ENCODE measurements around the gene PRMT2.
A peak's percentile ranks its signal among the peaks of the same experiment; 100 is the strongest.

The PRMT2 gene

DNA sequence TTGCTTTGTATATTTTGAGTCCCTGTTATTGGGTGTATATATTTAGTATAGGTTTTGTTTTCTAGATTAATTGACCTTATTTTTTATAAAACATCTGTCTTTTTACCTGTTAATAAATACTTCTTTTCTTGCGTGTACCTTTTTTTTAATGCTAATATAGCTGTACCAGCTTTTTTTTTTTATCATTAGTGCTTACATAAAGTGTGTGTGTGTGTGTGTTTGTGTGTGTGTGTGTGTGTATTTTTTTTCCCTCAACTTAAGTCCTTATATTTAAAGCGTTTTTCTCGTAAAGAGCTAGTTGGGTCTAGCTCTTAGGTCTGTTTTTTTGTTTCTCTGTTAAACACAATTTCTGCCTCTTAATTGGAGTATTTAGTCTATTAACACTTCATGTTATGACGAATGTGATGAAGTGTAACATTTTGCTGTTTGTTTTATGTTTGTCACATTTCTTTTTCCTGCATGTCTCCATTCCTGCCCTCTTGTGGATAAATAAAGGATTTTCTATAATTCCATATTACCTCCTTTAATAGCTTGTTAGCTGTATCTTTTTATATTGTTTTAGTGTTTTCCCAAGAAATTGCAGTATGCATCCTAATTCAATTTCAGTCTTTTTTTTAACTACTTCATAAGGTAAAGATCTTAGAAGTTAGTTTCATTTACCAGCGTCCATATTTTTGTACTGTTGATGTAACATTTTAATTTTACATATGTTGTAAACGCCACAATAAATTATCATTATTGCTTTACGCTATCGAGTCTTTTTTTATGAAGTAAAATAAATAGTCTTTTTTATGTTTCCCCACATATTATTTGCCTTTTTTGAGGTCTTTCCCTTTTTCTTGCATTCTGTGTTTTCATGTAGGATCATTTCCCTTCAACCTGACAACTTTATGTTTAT, 4.3 kb downstream of the PRMT2 start:
- WGBS (ENCODE audit: insufficient coverage) = no CpG with 5 or more reads among the region's 8 CpGs
- H3K4me3 ChIP-seq (ENCODE audit: control insufficient read depth in 1 of 7, extremely low read depth in 1 of 7, insufficient read depth in 4 of 7, low read depth in 2 of 7, low read length in 6 of 7) = no peak overlapping the region
- POLR2A ChIA-PET = interaction anchor here (0.6 kb wide), 1 partner anchor 17 kb away, joined by 3 read pairs; no protein-coding TSS in a partner anchor
- H3K27me3 ChIP-seq (replicated peaks in 2 of 5; ENCODE audit: control insufficient read depth in 4 of 5, insufficient read depth in 5 of 5, low read length in 4 of 5) = no peaks in the 10 kb centered on the region
- CTCF ChIA-PET = interaction anchor here (0.6 to 2.8 kb wide), 14 partner anchors 17 to 670 kb away, joined by 3 to 27 read pairs (median 3); no protein-coding TSS in a partner anchor
- H3K4me1 ChIP-seq (ENCODE audit: control extremely low read depth in 1 of 4, control insufficient read depth in 4 of 4, insufficient read depth in 4 of 4, low read length in 3 of 4) = peaks cover 12 to 39% (median 29%) of the 10 kb centered on the region in 4 experiments
- H3K9me3 ChIP-seq (ENCODE audit: control extremely low read depth in 1 of 5, control insufficient read depth in 4 of 5, insufficient read depth in 2 of 5, low read depth in 1 of 5, low read length in 4 of 5) = no peaks in the 10 kb centered on the region
- H3K27ac ChIP-seq (ENCODE audit: insufficient read depth in 1 of 2, low read depth in 1 of 2, low read length in 2 of 2, poor library complexity in 1 of 2, severe bottlenecking in 2 of 2) = no peak overlapping the region
- peaks cover 3 to 50% (median 38%) of the 10 kb centered on the region in 4 experiments for H3K36me3 ChIP-seq (ENCODE audit: control insufficient read depth in 4 of 4, insufficient read depth in 4 of 4, low read length in 3 of 4)
- DNase-seq = peak; percentile 57 to 76 (median 75)

DNA sequence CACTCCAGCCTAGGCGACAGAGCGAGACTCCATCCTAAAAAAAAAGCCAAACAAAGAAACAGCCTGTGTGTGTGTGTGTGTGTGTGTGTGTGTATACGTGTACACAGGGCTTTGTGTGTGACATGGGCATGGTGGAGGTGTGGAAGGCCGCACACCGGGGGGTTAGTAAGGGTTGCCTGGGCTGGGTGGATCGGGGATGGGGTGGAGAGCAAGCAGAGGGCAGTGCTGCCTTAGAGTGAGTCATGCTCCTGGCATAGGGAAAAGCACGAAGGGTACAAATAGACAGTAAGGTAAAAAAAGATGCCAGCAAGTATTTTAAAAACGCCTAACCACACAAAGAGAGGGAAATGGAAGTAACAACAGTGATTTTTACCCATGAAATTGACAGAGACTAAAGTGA, 6.2 kb downstream of the PRMT2 start:
- CTCF ChIA-PET = no interaction called here
- peaks cover 6 to 25% (median 19%) of the 10 kb centered on the region in 4 experiments for H3K4me1 ChIP-seq (ENCODE audit: control extremely low read depth in 1 of 4, control insufficient read depth in 4 of 4, insufficient read depth in 4 of 4, low read length in 3 of 4)
- peaks cover 3 to 68% (median 55%) of the 10 kb centered on the region in 4 experiments for H3K36me3 ChIP-seq (ENCODE audit: control insufficient read depth in 4 of 4, insufficient read depth in 4 of 4, low read length in 3 of 4)
- no peak overlapping the region for H3K27ac ChIP-seq (ENCODE audit: insufficient read depth in 1 of 2, low read depth in 1 of 2, low read length in 2 of 2, poor library complexity in 1 of 2, severe bottlenecking in 2 of 2)
- no peaks in the 10 kb centered on the region for H3K9me3 ChIP-seq (ENCODE audit: control extremely low read depth in 1 of 5, control insufficient read depth in 4 of 5, insufficient read depth in 2 of 5, low read depth in 1 of 5, low read length in 4 of 5)
- WGBS (ENCODE audit: insufficient coverage) = 99% methylated on average over 6 of the region's 8 CpGs
- no peak overlapping the region for H3K4me3 ChIP-seq (ENCODE audit: control insufficient read depth in 1 of 7, extremely low read depth in 1 of 7, insufficient read depth in 4 of 7, low read depth in 2 of 7, low read length in 6 of 7)
- no peaks in the 10 kb centered on the region for H3K27me3 ChIP-seq (replicated peaks in 2 of 5; ENCODE audit: control insufficient read depth in 4 of 5, insufficient read depth in 5 of 5, low read length in 4 of 5)
- DNase-seq = no peak
- POLR2A ChIA-PET = no interaction called here

DNA sequence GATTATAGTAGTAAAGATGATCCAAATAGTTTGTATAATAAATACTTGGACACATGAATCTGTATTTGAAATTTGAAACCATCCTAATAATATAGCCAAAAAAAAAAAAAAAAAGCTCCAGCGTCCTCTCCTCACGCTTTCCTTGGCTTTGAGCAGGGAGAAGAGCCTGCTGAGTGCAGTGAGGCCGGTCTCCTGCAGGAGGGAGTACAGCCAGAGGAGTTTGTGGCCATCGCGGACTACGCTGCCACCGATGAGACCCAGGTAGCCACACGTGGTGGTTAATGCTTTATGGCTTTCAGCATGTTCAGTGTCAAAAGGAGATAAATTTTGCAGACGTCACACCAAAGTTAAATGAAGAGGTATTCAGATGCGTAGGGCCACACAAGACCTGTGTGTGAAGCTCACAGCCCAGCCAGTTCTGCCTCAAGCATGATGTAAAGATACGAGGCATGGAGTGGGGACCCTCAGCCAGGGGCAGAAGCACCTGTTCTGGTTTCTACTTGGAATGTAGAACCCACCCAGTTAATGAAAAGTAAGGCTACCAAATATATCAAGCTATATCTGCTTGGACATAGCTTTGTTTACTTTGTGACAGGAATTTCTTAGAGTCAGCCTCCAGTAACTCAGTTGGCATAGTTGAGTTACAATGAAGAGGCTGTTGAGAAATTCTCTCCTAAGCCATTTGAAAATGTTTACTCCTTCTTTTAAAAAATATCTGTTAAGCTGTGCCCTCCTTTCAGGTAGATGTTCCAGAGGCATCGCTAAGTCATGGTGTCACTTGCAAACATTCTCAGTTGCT, 8.1 kb downstream of the PRMT2 start:
- Histone ChIP-seq H3K27ac (ENCODE audit: insufficient read depth in 1 of 2, low read depth in 1 of 2, low read length in 2 of 2, poor library complexity in 1 of 2, severe bottlenecking in 2 of 2) (no peak overlapping the region), H3K4me3 (ENCODE audit: control insufficient read depth in 1 of 7, extremely low read depth in 1 of 7, insufficient read depth in 4 of 7, low read depth in 2 of 7, low read length in 6 of 7) (no peak overlapping the region), H3K27me3 (replicated peaks in 2 of 5; ENCODE audit: control insufficient read depth in 4 of 5, insufficient read depth in 5 of 5, low read length in 4 of 5) (no peaks in the 10 kb centered on the region), H3K4me1 (ENCODE audit: control extremely low read depth in 1 of 4, control insufficient read depth in 4 of 4, insufficient read depth in 4 of 4, low read length in 3 of 4) (peaks cover 0 to 11% (median 4%) of the 10 kb centered on the region in 4 experiments), H3K36me3 (ENCODE audit: control insufficient read depth in 4 of 4, insufficient read depth in 4 of 4, low read length in 3 of 4) (peaks cover 3 to 73% (median 65%) of the 10 kb centered on the region in 4 experiments), H3K9me3 (ENCODE audit: control extremely low read depth in 1 of 5, control insufficient read depth in 4 of 5, insufficient read depth in 2 of 5, low read depth in 1 of 5, low read length in 4 of 5) (no peaks in the 10 kb centered on the region)
- CTCF ChIA-PET = interaction anchor here (0.7 to 3.2 kb wide), 5 partner anchors 8 to 92 kb away, joined by 3 to 11 read pairs (median 4); partner anchors contain the start of gene PRMT2
- no peak for DNase-seq
- WGBS (ENCODE audit: insufficient coverage) = 86% methylated on average over 8 of the region's 12 CpGs
- POLR2A ChIA-PET = no interaction called here

DNA sequence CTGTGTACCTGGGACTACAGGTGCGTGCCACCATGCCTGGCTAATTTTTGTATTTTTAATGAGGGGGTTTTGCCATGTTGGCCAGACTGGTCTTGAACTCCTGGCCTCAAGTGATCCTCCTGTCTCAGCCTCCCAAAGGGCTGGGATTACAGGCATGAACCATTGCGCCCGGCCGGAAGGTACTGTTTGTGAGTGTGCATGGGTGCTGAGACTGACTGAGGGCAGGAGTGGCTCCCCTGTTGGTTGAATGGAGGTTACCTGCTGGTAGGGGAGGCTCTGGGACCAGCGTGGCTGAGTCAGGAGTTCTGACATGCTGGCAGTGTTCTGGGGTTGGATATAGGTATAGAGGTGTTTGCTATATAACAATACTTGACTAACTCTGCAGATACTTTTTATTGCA, 10.4 kb downstream of the PRMT2 start:
- CTCF ChIA-PET = interaction anchor here (0.9 kb wide), 1 partner anchor 95 kb away, joined by 3 read pairs; no protein-coding TSS in a partner anchor
- POLR2A ChIA-PET = no interaction called here
- 100% methylated on average over 4 of the region's 5 CpGs for WGBS (ENCODE audit: insufficient coverage)

DNA sequence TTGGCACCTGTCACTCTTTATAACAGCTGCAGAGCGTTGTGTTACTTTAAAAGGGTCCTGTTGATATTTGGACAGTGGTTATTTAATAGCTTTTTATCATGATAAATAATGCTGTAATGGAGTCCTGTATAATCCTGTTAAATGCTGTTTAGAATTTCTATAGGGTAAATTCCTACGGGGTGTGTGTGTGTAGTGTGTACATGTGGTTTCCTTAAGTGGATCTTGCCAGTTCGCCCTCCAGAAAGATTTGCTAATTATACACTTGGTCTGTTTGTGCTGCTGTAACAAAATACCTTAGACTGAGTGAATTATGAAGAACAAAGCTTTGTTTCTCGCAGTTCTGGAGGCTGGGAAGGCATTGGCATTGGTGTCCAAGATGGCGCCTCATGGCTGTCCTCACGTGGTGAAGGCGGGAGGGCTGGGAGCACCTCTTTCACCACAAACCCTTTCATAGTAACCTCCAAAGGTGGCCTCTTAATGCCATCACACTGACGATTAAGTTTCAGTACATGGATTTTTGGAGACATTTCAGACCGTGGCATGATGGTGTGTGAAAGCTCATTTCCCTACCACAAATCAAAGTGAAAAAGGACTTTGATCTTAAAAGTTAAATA, 11.2 kb downstream of the PRMT2 start:
- no peak overlapping the region for H3K27ac ChIP-seq (ENCODE audit: insufficient read depth in 1 of 2, low read depth in 1 of 2, low read length in 2 of 2, poor library complexity in 1 of 2, severe bottlenecking in 2 of 2)
- H3K9me3 ChIP-seq (ENCODE audit: control extremely low read depth in 1 of 5, control insufficient read depth in 4 of 5, insufficient read depth in 2 of 5, low read depth in 1 of 5, low read length in 4 of 5) = no peaks in the 10 kb centered on the region
- ChIA-PET POLR2A (no interaction called here), CTCF (interaction anchor here (0.9 to 1.0 kb wide), 2 partner anchors 16 to 95 kb away, joined by 3 read pairs; no protein-coding TSS in a partner anchor)
- H3K4me3 ChIP-seq (ENCODE audit: control insufficient read depth in 1 of 7, extremely low read depth in 1 of 7, insufficient read depth in 4 of 7, low read depth in 2 of 7, low read length in 6 of 7) = no peak overlapping the region
- H3K27me3 ChIP-seq (replicated peaks in 2 of 5; ENCODE audit: control insufficient read depth in 4 of 5, insufficient read depth in 5 of 5, low read length in 4 of 5) = no peaks in the 10 kb centered on the region
- no peaks in the 10 kb centered on the region for H3K4me1 ChIP-seq (ENCODE audit: control extremely low read depth in 1 of 4, control insufficient read depth in 4 of 4, insufficient read depth in 4 of 4, low read length in 3 of 4)
- H3K36me3 ChIP-seq (ENCODE audit: control insufficient read depth in 4 of 4, insufficient read depth in 4 of 4, low read length in 3 of 4) = peaks cover 10 to 94% (median 83%) of the 10 kb centered on the region in 4 experiments
- no peak for DNase-seq
- WGBS (ENCODE audit: insufficient coverage) = 94% methylated on average over 8 of the region's 9 CpGs

More for the DNA sequence above, 10.4 kb downstream of the PRMT2 start:
- Histone ChIP-seq H3K4me1 (ENCODE audit: control extremely low read depth in 1 of 4, control insufficient read depth in 4 of 4, insufficient read depth in 4 of 4, low read length in 3 of 4) (no peaks in the 10 kb centered on the region), H3K9me3 (ENCODE audit: control extremely low read depth in 1 of 5, control insufficient read depth in 4 of 5, insufficient read depth in 2 of 5, low read depth in 1 of 5, low read length in 4 of 5) (no peaks in the 10 kb centered on the region), H3K4me3 (ENCODE audit: control insufficient read depth in 1 of 7, extremely low read depth in 1 of 7, insufficient read depth in 4 of 7, low read depth in 2 of 7, low read length in 6 of 7) (no peak overlapping the region), H3K27me3 (replicated peaks in 2 of 5; ENCODE audit: control insufficient read depth in 4 of 5, insufficient read depth in 5 of 5, low read length in 4 of 5) (no peaks in the 10 kb centered on the region), H3K36me3 (ENCODE audit: control insufficient read depth in 4 of 4, insufficient read depth in 4 of 4, low read length in 3 of 4) (peaks cover 10 to 94% (median 84%) of the 10 kb centered on the region in 4 experiments), H3K27ac (ENCODE audit: insufficient read depth in 1 of 2, low read depth in 1 of 2, low read length in 2 of 2, poor library complexity in 1 of 2, severe bottlenecking in 2 of 2) (no peak overlapping the region)
- no peak for DNase-seq

DNA sequence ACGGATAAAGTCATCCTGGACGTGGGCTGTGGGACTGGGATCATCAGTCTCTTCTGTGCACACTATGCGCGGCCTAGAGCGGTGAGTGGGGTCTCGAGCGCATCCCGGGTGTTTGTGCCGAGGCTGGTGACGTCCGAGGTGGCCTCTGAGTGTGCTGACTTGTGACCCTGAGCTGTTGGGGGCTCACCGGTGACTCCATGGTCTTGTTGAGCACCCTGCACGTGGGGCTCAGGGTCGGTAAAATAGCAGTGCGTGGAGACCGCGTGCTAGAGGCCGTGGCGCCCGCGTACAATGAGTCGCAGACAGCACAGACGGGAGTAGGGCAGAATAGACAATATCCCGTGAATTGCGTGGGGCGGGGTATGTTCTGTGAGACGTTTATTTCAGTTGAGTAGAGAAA, 13.1 kb downstream of the PRMT2 start:
- ChIA-PET POLR2A (no interaction called here), CTCF (no interaction called here)
- Histone ChIP-seq H3K4me3 (ENCODE audit: control insufficient read depth in 1 of 7, extremely low read depth in 1 of 7, insufficient read depth in 4 of 7, low read depth in 2 of 7, low read length in 6 of 7) (no peak overlapping the region), H3K36me3 (ENCODE audit: control insufficient read depth in 4 of 4, insufficient read depth in 4 of 4, low read length in 3 of 4) (peaks cover 16 to 98% (median 89%) of the 10 kb centered on the region in 4 experiments), H3K9me3 (ENCODE audit: control extremely low read depth in 1 of 5, control insufficient read depth in 4 of 5, insufficient read depth in 2 of 5, low read depth in 1 of 5, low read length in 4 of 5) (peaks cover 0 to 7% (median 2%) of the 10 kb centered on the region in 5 experiments), H3K27ac (ENCODE audit: insufficient read depth in 1 of 2, low read depth in 1 of 2, low read length in 2 of 2, poor library complexity in 1 of 2, severe bottlenecking in 2 of 2) (no peak overlapping the region), H3K4me1 (ENCODE audit: control extremely low read depth in 1 of 4, control insufficient read depth in 4 of 4, insufficient read depth in 4 of 4, low read length in 3 of 4) (no peaks in the 10 kb centered on the region), H3K27me3 (replicated peaks in 2 of 5; ENCODE audit: control insufficient read depth in 4 of 5, insufficient read depth in 5 of 5, low read length in 4 of 5) (no peaks in the 10 kb centered on the region)
- no peak for DNase-seq
- WGBS (ENCODE audit: insufficient coverage) = 99% methylated on average over 22 of the region's 27 CpGs
